H9 (cell line): ENCODE results near the gene YY1. TPM values are rescaled to one million over a fixed set of nuclear protein-coding genes. Genes with fewer than 3 reads are reported as not detected.

Experiments
- DNase-seq: peaks from one replicate; pipeline ENCODE4 v3.0.0-alpha.2; 2017
- H2AFZ ChIP-seq: one replicate; pipeline ENCODE4 v1.6.1; 2013; ENCODE audit warnings: mild to moderate bottlenecking, low read length, control low read depth, moderate library complexity
- H2AK5ac ChIP-seq: 2 replicates; pipeline ENCODE4 v1.6.1; 2013; ENCODE audit warnings: low read length, control low read depth, mixed read lengths; ENCODE audit not compliant: insufficient read length
- H2BK120ac ChIP-seq: one replicate; pipeline ENCODE4 v1.6.1; 2013; ENCODE audit warnings: low read depth, mild to moderate bottlenecking, low read length, control low read depth, inconsistent platforms; ENCODE audit not compliant: poor library complexity, severe bottlenecking
- H2BK12ac ChIP-seq: 2 replicates; pipeline ENCODE4 v1.6.1; 2013; ENCODE audit warnings: low read length, control low read depth, mixed read lengths, low read depth; ENCODE audit not compliant: insufficient read length
- H2BK15ac ChIP-seq: 2 replicates; pipeline ENCODE4 v1.6.1; 2013; ENCODE audit warnings: low read depth, low read length, control low read depth
- H2BK20ac ChIP-seq: one replicate; pipeline ENCODE4 v1.6.1; 2013; ENCODE audit warnings: low read depth, mild to moderate bottlenecking, low read length, control low read depth, inconsistent platforms; ENCODE audit not compliant: poor library complexity, severe bottlenecking
- H2BK5ac ChIP-seq: 2 replicates; pipeline ENCODE4 v1.6.1; 2013; ENCODE audit warnings: low read length, control low read depth, mixed read lengths; ENCODE audit not compliant: insufficient read length
- H3K14ac ChIP-seq: 2 replicates; pipeline ENCODE4 v1.6.1; 2013; ENCODE audit warnings: low read length, control low read depth; ENCODE audit not compliant: insufficient read depth
- H3K18ac ChIP-seq: 2 replicates; pipeline ENCODE4 v1.6.1; 2013; ENCODE audit warnings: low read depth, mild to moderate bottlenecking, mixed read lengths, low read length, control low read depth; ENCODE audit not compliant: insufficient read length
- H3K23ac ChIP-seq: 2 replicates; pipeline ENCODE4 v1.6.1; 2013; ENCODE audit warnings: low read length, control low read depth, mixed read lengths, low read depth; ENCODE audit not compliant: insufficient read length
- H3K23me2 ChIP-seq: 2 replicates; pipeline ENCODE4 v1.6.1; 2013; ENCODE audit warnings: low read depth, mild to moderate bottlenecking, mixed read lengths, low read length, control low read depth; ENCODE audit not compliant: insufficient read length, poor library complexity, severe bottlenecking
- H3K27ac ChIP-seq: 2 replicates; pipeline ENCODE4 v1.5.1; 2013; ENCODE audit warnings: low read length, control low read depth, mixed read lengths, low read depth; ENCODE audit not compliant: insufficient read length
- H3K27me3 ChIP-seq: 2 replicates; pipeline ENCODE4 v1.6.1; 2013; ENCODE audit warnings: low read length, control low read depth, inconsistent platforms; ENCODE audit not compliant: insufficient read depth
- H3K4ac ChIP-seq: 2 replicates; pipeline ENCODE4 v1.6.1; 2013; ENCODE audit warnings: low read depth, mild to moderate bottlenecking, control low read depth, inconsistent platforms, low read length, moderate library complexity
- H3K4me1 ChIP-seq: 2 replicates; pipeline ENCODE4 v1.6.1; 2013; ENCODE audit warnings: low read length, control low read depth, inconsistent platforms; ENCODE audit not compliant: insufficient read depth
- H3K4me2 ChIP-seq: 2 replicates; pipeline ENCODE4 v1.6.1; 2013; ENCODE audit warnings: low read length, control low read depth, mixed read lengths; ENCODE audit not compliant: insufficient read length, insufficient read depth
- H3K56ac ChIP-seq: 2 replicates; pipeline ENCODE4 v1.6.1; 2013; ENCODE audit warnings: low read depth, mild to moderate bottlenecking, mixed read lengths, low read length, control low read depth; ENCODE audit not compliant: insufficient read length
- H3K79me1 ChIP-seq: 2 replicates; pipeline ENCODE4 v1.6.1; 2013; ENCODE audit warnings: low read depth, mild to moderate bottlenecking, moderate library complexity, low read length, control low read depth, inconsistent platforms; ENCODE audit not compliant: insufficient read depth, poor library complexity, severe bottlenecking
- H3K79me2 ChIP-seq: 2 replicates; pipeline ENCODE4 v1.6.1; 2013; ENCODE audit warnings: low read length, control low read depth, inconsistent platforms; ENCODE audit not compliant: insufficient read depth
- H3K9ac ChIP-seq: 2 replicates; pipeline ENCODE4 v1.6.1; 2013; ENCODE audit warnings: low read length, control low read depth, mixed read lengths; ENCODE audit not compliant: insufficient read length; ENCODE audit errors: extremely low read depth
- H3K9me3 ChIP-seq: one replicate; pipeline ENCODE4 v1.6.1; 2013; ENCODE audit warnings: low read depth, low read length, inconsistent platforms; ENCODE audit not compliant: control insufficient read depth
- H3T11ph ChIP-seq: one replicate; pipeline ENCODE4 v1.6.1; 2013; ENCODE audit warnings: mild to moderate bottlenecking, low read length, control low read depth, inconsistent platforms
- H4K20me1 ChIP-seq: one replicate; pipeline ENCODE4 v1.6.1; 2013; ENCODE audit not compliant: control insufficient read depth, insufficient read length, insufficient read depth
- H4K5ac ChIP-seq: 2 replicates; pipeline ENCODE4 v1.6.1; 2013; ENCODE audit warnings: low read depth, mild to moderate bottlenecking, mixed read lengths, low read length, control low read depth; ENCODE audit not compliant: insufficient read length
- H4K8ac ChIP-seq: replicated peaks from 2 replicates; pipeline ENCODE4 v1.6.1; 2013; ENCODE audit warnings: low read length, control low read depth, mixed read lengths, low read depth; ENCODE audit not compliant: insufficient read length
- H4K91ac ChIP-seq: 2 replicates; pipeline ENCODE4 v1.6.1; 2013; ENCODE audit warnings: low read depth, mild to moderate bottlenecking, moderate library complexity, mixed read lengths, low read length, control low read depth; ENCODE audit not compliant: insufficient read length
- H3K27ac Mint-ChIP-seq, 3 experiments: 2 replicates in 2 of 3; 3 replicates in 1 of 3; pipeline ENCODE4 v1.8.0; 2020 to 2021; ENCODE audit warnings: mixed read lengths in 3 of 3, mild to moderate bottlenecking in 1 of 3, moderate library complexity in 1 of 3
- H3K27me3 Mint-ChIP-seq: 2 replicates; pipeline ENCODE4 v1.8.0; 2021; ENCODE audit warnings: low read depth, mild to moderate bottlenecking, moderate library complexity, mixed read lengths
- H3K36me3 Mint-ChIP-seq, 3 experiments: 2 replicates in 2 of 3; 3 replicates in 1 of 3; pipeline ENCODE4 v1.8.0; 2020 to 2021; ENCODE audit warnings: low read depth in 3 of 3, mixed read lengths in 3 of 3; ENCODE audit not compliant: insufficient read depth in 1 of 3
- H3K4me1 Mint-ChIP-seq, 2 experiments: 2 replicates each; pipeline ENCODE4 v1.8.0; 2020; ENCODE audit warnings: mixed read lengths in 2 of 2
- H3K4me3 Mint-ChIP-seq, 2 experiments: 2 replicates in 1 of 2; 3 replicates in 1 of 2; pipeline ENCODE4 v1.8.0; 2020 to 2021; ENCODE audit warnings: mild to moderate bottlenecking in 2 of 2, mixed read lengths in 2 of 2, moderate library complexity in 1 of 2
- H3K9me3 Mint-ChIP-seq, 2 experiments: 2 replicates in 1 of 2; 3 replicates in 1 of 2; pipeline ENCODE4 v1.8.0; 2020; ENCODE audit warnings: mild to moderate bottlenecking in 2 of 2, mixed read lengths in 2 of 2, moderate library complexity in 1 of 2
- WGBS: extraction: QIAGEN DNeasy Blood & Tissue Kit; methylation state at CpG from one replicate; pipeline ENCODE4 v1.1.7; 2013; ENCODE audit warnings: missing lambda C conversion rate, low lambda C conversion rate, mixed read lengths; ENCODE audit not compliant: insufficient read length; ENCODE audit errors: extremely low coverage; 5-methylcytosine and 5-hydroxymethylcytosine counted together
- total RNA-seq: library from RNA; stranded (reverse); gene quantifications from 2 replicates; pipeline ENCODE4 v1.2.1, GENCODE V29; 2021
- TF ChIP-seq, protein P1 (sequence below): fragments of 200-600 bp; sonication (generic); conservative IDR thresholded peaks from 3 replicates; pipeline ENCODE4 v1.8.0; 2021; ENCODE audit warnings: antibody characterized with exemption, mild to moderate bottlenecking

The YY1 gene
- total RNA-seq, 1 experiment from 2014 or later: 103 TPM

DNA sequence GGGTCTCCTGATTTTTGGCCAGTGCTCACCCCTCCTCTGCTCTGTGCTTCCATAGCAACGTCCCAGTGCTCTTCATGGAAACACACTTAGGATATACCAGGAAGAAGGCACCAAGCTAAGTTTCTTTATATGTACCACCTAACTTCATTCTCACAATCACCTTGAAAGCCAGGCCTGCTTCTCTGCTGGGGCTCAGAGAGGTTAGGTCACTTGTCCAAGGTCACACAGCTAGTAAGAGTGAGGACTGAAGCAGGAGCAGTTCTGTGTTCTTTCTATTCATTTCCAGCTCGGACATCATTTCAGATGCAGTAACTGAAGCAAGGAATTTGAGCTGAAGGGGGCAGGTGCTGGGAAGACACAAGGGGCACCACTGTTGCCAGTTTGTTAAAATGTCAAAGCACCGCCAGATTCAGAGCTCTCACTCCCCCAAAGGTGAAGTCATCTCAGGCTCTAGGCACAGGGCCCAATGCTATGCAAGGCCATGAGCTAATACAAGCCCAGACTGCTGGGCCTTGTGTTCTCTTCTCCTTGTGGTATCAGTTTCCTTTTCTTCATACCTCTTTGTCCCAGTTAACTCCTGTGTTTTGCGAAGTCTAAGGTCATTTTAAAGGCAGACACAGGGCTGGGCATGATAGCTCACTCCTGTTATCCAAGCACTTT, 19.7 kb upstream of the YY1 start:
- no peak overlapping the region for H2BK15ac ChIP-seq
- H2AFZ ChIP-seq: no peak overlapping the region
- H2BK12ac ChIP-seq: no peak overlapping the region
- no CpG with 5 or more reads among the region's 4 CpGs for WGBS
- H3K56ac ChIP-seq: no peak overlapping the region
- no peaks in the 10 kb centered on the region for H3K9me3 ChIP-seq
- no peaks in the 10 kb centered on the region for H4K20me1 ChIP-seq
- DNase-seq: no peak
- Mint-ChIP-seq H3K27ac (no peak overlapping the region), H3K9me3 (no peaks in the 10 kb centered on the region), H3K27me3 (no peaks in the 10 kb centered on the region), H3K36me3 (no peaks in the 10 kb centered on the region; a peak in 1 of 7 replicates), H3K4me1 (peaks cover 15 to 17% of the 10 kb centered on the region in 2 experiments), H3K4me3 (no peak overlapping the region)
- H4K91ac ChIP-seq: no peak overlapping the region
- H2BK120ac ChIP-seq: no peak overlapping the region
- peaks cover 2% of the 10 kb centered on the region for H3K79me1 ChIP-seq
- no peak overlapping the region for H3K4ac ChIP-seq
- H3K27me3 ChIP-seq: no peaks in the 10 kb centered on the region
- no peak overlapping the region for H2BK5ac ChIP-seq
- TF ChIP-seq, protein P1, sequence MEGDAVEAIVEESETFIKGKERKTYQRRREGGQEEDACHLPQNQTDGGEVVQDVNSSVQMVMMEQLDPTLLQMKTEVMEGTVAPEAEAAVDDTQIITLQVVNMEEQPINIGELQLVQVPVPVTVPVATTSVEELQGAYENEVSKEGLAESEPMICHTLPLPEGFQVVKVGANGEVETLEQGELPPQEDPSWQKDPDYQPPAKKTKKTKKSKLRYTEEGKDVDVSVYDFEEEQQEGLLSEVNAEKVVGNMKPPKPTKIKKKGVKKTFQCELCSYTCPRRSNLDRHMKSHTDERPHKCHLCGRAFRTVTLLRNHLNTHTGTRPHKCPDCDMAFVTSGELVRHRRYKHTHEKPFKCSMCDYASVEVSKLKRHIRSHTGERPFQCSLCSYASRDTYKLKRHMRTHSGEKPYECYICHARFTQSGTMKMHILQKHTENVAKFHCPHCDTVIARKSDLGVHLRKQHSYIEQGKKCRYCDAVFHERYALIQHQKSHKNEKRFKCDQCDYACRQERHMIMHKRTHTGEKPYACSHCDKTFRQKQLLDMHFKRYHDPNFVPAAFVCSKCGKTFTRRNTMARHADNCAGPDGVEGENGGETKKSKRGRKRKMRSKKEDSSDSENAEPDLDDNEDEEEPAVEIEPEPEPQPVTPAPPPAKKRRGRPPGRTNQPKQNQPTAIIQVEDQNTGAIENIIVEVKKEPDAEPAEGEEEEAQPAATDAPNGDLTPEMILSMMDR: no peak
- peaks cover 14% of the 10 kb centered on the region for H3K23me2 ChIP-seq
- no peak overlapping the region for H3K14ac ChIP-seq
- H3T11ph ChIP-seq: no peak overlapping the region
- H3K4me1 ChIP-seq: peaks cover 15% of the 10 kb centered on the region
- no peak overlapping the region for H3K18ac ChIP-seq
- no peak overlapping the region for H3K27ac ChIP-seq
- no peak overlapping the region for H2BK20ac ChIP-seq
- H4K5ac ChIP-seq: no peak overlapping the region
- no peak overlapping the region for H3K9ac ChIP-seq
- H3K79me2 ChIP-seq: no peaks in the 10 kb centered on the region
- no peak overlapping the region for H4K8ac ChIP-seq
- no peak overlapping the region for H2AK5ac ChIP-seq
- no peak overlapping the region for H3K4me2 ChIP-seq
- H3K23ac ChIP-seq: no peak overlapping the region
